OCI-LY7 (cell line): ENCODE measurements around the gene ATP1B4. TPM values are rescaled to one million over a fixed set of nuclear protein-coding genes. Genes with fewer than 3 reads are reported as not detected.

Experiments
- BruUV-seq: library from RNA; stranded (reverse); fragments of 400-500 nt; replicated peaks from 2 replicates; lab custom pipeline; 2021; lab: Mats Ljungman, UMichigan
- CTCF ChIA-PET: fragments of 300-600 bp; sonication (Branson Sonifier 250); formaldehyde crosslinking; loops from one replicate; lab custom pipeline; 2022; ENCODE audit warnings: antibody characterized with exemption; ENCODE audit not compliant: unreplicated experiment; lab: Charles Lee
- POLR2A ChIA-PET: fragments of 300-600 bp; sonication (Branson Sonifier 250); formaldehyde crosslinking; loops from one replicate; lab custom pipeline; 2022; ENCODE audit warnings: antibody characterized with exemption; lab: Charles Lee
- DNase-seq: peaks from one replicate; pipeline ENCODE4 v3.0.0-alpha.2; 2015; ENCODE audit warnings: low spot score
- H2AFZ ChIP-seq: fragments of 200-600 bp; sonication (generic), shearing (Covaris generic); 2 replicates; pipeline ENCODE4 v1.6.1; 2014; ENCODE audit warnings: mild to moderate bottlenecking, antibody characterized with exemption, low read length, moderate library complexity
- H3K27ac ChIP-seq: fragments of 200-600 bp; sonication (generic); 2 replicates; pipeline ENCODE4 v1.5.1; 2014; ENCODE audit warnings: mixed run types, low read depth, mild to moderate bottlenecking, moderate library complexity, low read length, inconsistent platforms; ENCODE audit not compliant: poor library complexity, severe bottlenecking
- H3K36me3 ChIP-seq: fragments of 200-600 bp; sonication (generic); 2 replicates; pipeline ENCODE4 v1.6.1; 2014; ENCODE audit warnings: mild to moderate bottlenecking, antibody characterized with exemption, low read length, moderate library complexity, mixed read lengths; ENCODE audit not compliant: insufficient read depth
- H3K4me1 ChIP-seq: fragments of 200-600 bp; sonication (generic); 2 replicates; pipeline ENCODE4 v1.5.1; 2014; ENCODE audit warnings: mild to moderate bottlenecking, low read length; ENCODE audit not compliant: insufficient read depth, poor library complexity, severe bottlenecking
- H3K4me2 ChIP-seq: fragments of 200-600 bp; sonication (generic); 2 replicates; pipeline ENCODE4 v1.6.1; 2014; ENCODE audit warnings: mild to moderate bottlenecking, low read length
- H3K4me3 ChIP-seq: fragments of 200-600 bp; sonication (generic); 2 replicates; pipeline ENCODE4 v1.5.1; 2014; ENCODE audit warnings: mild to moderate bottlenecking, low read depth, low read length; ENCODE audit not compliant: poor library complexity, severe bottlenecking
- H3K79me2 ChIP-seq: fragments of 200-600 bp; sonication (generic); 2 replicates; pipeline ENCODE4 v1.6.1; 2016; ENCODE audit warnings: low read depth, mild to moderate bottlenecking, low read length, moderate library complexity, mixed read lengths; ENCODE audit not compliant: insufficient read depth
- H3K9me2 ChIP-seq: fragments of 200-600 bp; sonication (generic); 2 replicates; pipeline ENCODE4 v1.6.1; 2016; ENCODE audit warnings: mild to moderate bottlenecking, low read length, mixed read lengths; ENCODE audit not compliant: insufficient read depth
- H3K9me3 ChIP-seq: fragments of 200-600 bp; sonication (generic); 2 replicates; pipeline ENCODE4 v1.6.1; 2014; ENCODE audit warnings: mild to moderate bottlenecking, mixed run types, low read length, mixed read lengths
- H4K20me1 ChIP-seq: fragments of 200-600 bp; sonication (generic); 2 replicates; pipeline ENCODE4 v1.6.1; 2014; ENCODE audit warnings: mild to moderate bottlenecking, antibody characterized with exemption, low read length, moderate library complexity, mixed read lengths; ENCODE audit not compliant: insufficient read depth
- CTCF ChIP-seq: fragments of 200-600 bp; sonication (generic); conservative IDR thresholded peaks from 2 replicates; pipeline ENCODE4 v1.5.1; 2014; ENCODE audit warnings: mild to moderate bottlenecking, antibody characterized with exemption, low read length, moderate library complexity, mixed read lengths
- EZH2phosphoT487 ChIP-seq: fragments of 200-600 bp; sonication (generic); IDR thresholded peaks from 2 replicates; pipeline ENCODE4 v1.6.1; 2018; ENCODE audit warnings: low read depth, borderline replicate concordance, mild to moderate bottlenecking, mixed run types, antibody characterized with exemption, low read length, moderate library complexity, mixed read lengths
- intact Hi-C: fragments of 100-400 bp; cut with micrococcal nuclease; formaldehyde crosslinking; loops from one replicate; pipeline ENCODE4 v1.10.0; 2022; ENCODE audit not compliant: unreplicated experiment
- total RNA-seq, 2 experiments: library from RNA; depleted of rRNA in 1 of 2; stranded (reverse); fragments of >200 nt in 1 of 2; shearing (Covaris generic) in 1 of 2; gene quantifications; 2 replicates each; pipeline ENCODE4 v1.2.3, GENCODE V29; 2014 to 2022

Gene ATP1B4
- total RNA-seq, 2 experiments from 2014 or later, result not detected

GRCh38 chrX:120402369-120402768, 40.5 kb downstream of the ATP1B4 start:
- Histone ChIP-seq H2AFZ (no peak overlapping the region), H4K20me1 (no peaks in the 10 kb centered on the region), H3K4me3 (no peak overlapping the region), H3K27ac (no peak overlapping the region), H3K9me3 (0 out of 2 replicates have a peak, but pooled peaks cover 5% of the 10 kb centered on the region), H3K36me3 (no peaks in the 10 kb centered on the region), H3K4me2 (no peak overlapping the region), H3K4me1 (no peaks in the 10 kb centered on the region), H3K9me2 (no peaks in the 10 kb centered on the region), H3K79me2 (no peaks in the 10 kb centered on the region)
- intact Hi-C loops, result no loop called here
- CTCF ChIA-PET, result no interaction called here
- POLR2A ChIA-PET, result no interaction called here
- BruUV-seq, result no TSS peak
- no peak for DNase-seq
- TF ChIP-seq CTCF (no peak), EZH2phosphoT487 (no peak)

- no peaks in the 10 kb centered on the region for H3K9me2 ChIP-seq
- no peaks in the 10 kb centered on the region for H3K79me2 ChIP-seq
- no peaks in the 10 kb centered on the region for H3K4me1 ChIP-seq
- no peak overlapping the region for H3K27ac ChIP-seq
- intact Hi-C loops, result no loop called here
- H4K20me1 ChIP-seq, result no peaks in the 10 kb centered on the region
- no peak for DNase-seq
- no peak overlapping the region for H3K4me3 ChIP-seq
- H3K36me3 ChIP-seq, result no peaks in the 10 kb centered on the region
- no peak overlapping the region for H3K4me2 ChIP-seq
- H3K9me3 ChIP-seq, result 0 out of 2 replicates have a peak, but pooled peaks cover 5% of the 10 kb centered on the region
- no peak overlapping the region for H2AFZ ChIP-seq
- POLR2A ChIA-PET, result no interaction called here
- BruUV-seq, result no TSS peak
- CTCF ChIA-PET, result no interaction called here
- TF ChIP-seq EZH2phosphoT487 (no peak), CTCF (no peak)
These were observed 44.7 kb downstream of the ATP1B4 start for GRCh38 chrX:120406638-120407037.

DNA sequence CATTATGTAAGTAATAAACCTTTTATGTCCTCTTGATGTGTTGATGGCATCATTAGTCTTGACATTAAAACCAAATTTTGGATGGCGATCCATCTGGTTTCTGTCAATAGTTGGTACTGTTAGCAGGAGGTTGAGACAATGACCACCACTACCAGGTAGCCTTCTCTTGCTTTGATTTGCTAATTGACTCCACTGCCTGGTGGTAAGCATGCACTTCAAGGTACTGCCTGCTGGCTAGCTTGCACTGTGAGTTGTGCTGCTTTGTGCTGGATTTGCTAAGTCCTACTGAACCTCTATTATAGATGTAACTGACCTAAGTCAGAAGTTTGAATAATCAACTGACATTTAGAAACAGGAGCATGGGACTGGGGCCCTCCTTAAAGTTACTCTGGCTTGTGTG, 46.3 kb downstream of the ATP1B4 start:
- 0 out of 2 replicates have a peak, but pooled peaks cover 5% of the 10 kb centered on the region for H3K9me3 ChIP-seq
- no peaks in the 10 kb centered on the region for H3K79me2 ChIP-seq
- CTCF ChIA-PET, result no interaction called here
- BruUV-seq, result no TSS peak
- H2AFZ ChIP-seq, result no peak overlapping the region
- no peaks in the 10 kb centered on the region for H4K20me1 ChIP-seq
- H3K9me2 ChIP-seq, result no peaks in the 10 kb centered on the region
- H3K4me3 ChIP-seq, result no peak overlapping the region
- H3K4me1 ChIP-seq, result no peaks in the 10 kb centered on the region
- TF ChIP-seq EZH2phosphoT487 (no peak), CTCF (no peak)
- no peak overlapping the region for H3K27ac ChIP-seq
- DNase-seq, result no peak
- POLR2A ChIA-PET, result no interaction called here
- H3K36me3 ChIP-seq, result no peaks in the 10 kb centered on the region
- intact Hi-C loops, result no loop called here
- H3K4me2 ChIP-seq, result no peak overlapping the region
